K562 (cell line): ENCODE measurements around the gene UBLCP1. TPM values are rescaled to one million over a fixed set of nuclear protein-coding genes. Genes with fewer than 3 reads are reported as not detected.

ENCODE experiments used
- CTBP1 ChIP-seq: fragments of 450-650 bp; IDR thresholded peaks from 2 replicates; pipeline ENCODE4 v1.6.1; 2016; ENCODE audit warnings: borderline replicate concordance
- ESRRA ChIP-seq: fragments of 450-650 bp; IDR thresholded peaks from 2 replicates; pipeline ENCODE4 v1.6.1; 2014; ENCODE audit warnings: low read depth, mild to moderate bottlenecking, moderate library complexity, borderline replicate concordance
- JUND ChIP-seq, 2 experiments: IDR thresholded peaks; 2 replicates in 1 of 2; 3 replicates in 1 of 2; pipeline ENCODE4 v1.6.1; 2011; ENCODE audit warnings: borderline replicate concordance in 2 of 2, low read depth in 2 of 2, low read length in 2 of 2, improper control_type of control experiment in 1 of 2, missing biosample characterization in 1 of 2, missing genetic modification characterization in 1 of 2, missing genetic modification reagents in 1 of 2
- MTA1 ChIP-seq: fragments of 450-650 bp; IDR thresholded peaks from 2 replicates; pipeline ENCODE4 v1.6.1; 2017; ENCODE audit warnings: borderline replicate concordance
- PKNOX1 ChIP-seq: fragments of 450-650 bp; IDR thresholded peaks from 2 replicates; pipeline ENCODE4 v1.6.1; 2016
- PRDM10 ChIP-seq: fragments of 450-650 bp; IDR thresholded peaks from 2 replicates; pipeline ENCODE4 v1.6.1; 2018; ENCODE audit not compliant: partially characterized antibody
- SNAPC5 ChIP-seq: fragments of 250-450 bp; sonication (Bioruptor Pico); IDR thresholded peaks from 2 replicates; pipeline ENCODE4 v1.8.0; 2021; ENCODE audit warnings: moderate library complexity, mild to moderate bottlenecking, inconsistent platforms
- SREBF1 ChIP-seq: fragments of 150-350 bp; IDR thresholded peaks from 2 replicates; pipeline ENCODE4 v1.6.1; 2014; ENCODE audit warnings: antibody characterized with exemption, low read depth, low read length, borderline replicate concordance
- TARDBP ChIP-seq: fragments of 450-650 bp; IDR thresholded peaks from 2 replicates; pipeline ENCODE4 v1.6.1; 2016
- ZNF232 ChIP-seq: sonication (generic); formaldehyde crosslinking; IDR thresholded peaks from 2 replicates; pipeline ENCODE4 v1.8.0; 2022; ENCODE audit warnings: mild to moderate bottlenecking, missing genetic modification reagents
- ZNF79 ChIP-seq: fragments of 250-450 bp; sonication (Bioruptor Pico); IDR thresholded peaks from 2 replicates; pipeline ENCODE4 v1.4.0; 2020; ENCODE audit warnings: low read depth, mild to moderate bottlenecking, moderate library complexity
- ZSCAN32 ChIP-seq: fragments of 450-650 bp; formaldehyde crosslinking; IDR thresholded peaks from 2 replicates; pipeline ENCODE4 v1.4.0; 2020; ENCODE audit warnings: mild to moderate bottlenecking, moderate library complexity
- polyA plus RNA-seq, 8 experiments: library from polyadenylated mRNA; depleted of rRNA in 4 of 8; stranded (reverse) in 5 of 8; unstranded in 3 of 8; fragments of >200 nt; fragmentation: Nextera tagmentation in 2 of 8; fragmentation: Illumina TruSeq in 1 of 8; extraction: Ambion mirVana in 2 of 8; extraction: Trizol in 1 of 8; gene quantifications; 2 replicates each; pipeline versions ENCODE4 v1.2.1 to v1.2.3, GENCODE V29; 2011 to 2014; ENCODE audit warnings: inconsistent platforms in 1 of 8, missing spikeins in 1 of 8
- total RNA-seq, 7 experiments: library from RNA; depleted of rRNA in 6 of 7; stranded (reverse); fragments of >200 nt in 6 of 7; fragmentation: Illumina TruSeq in 2 of 7; extraction: Trizol in 2 of 7; gene quantifications; 2 replicates each; pipeline versions ENCODE4 v1.2.1 to v1.2.3, GENCODE V29; 2011 to 2021; ENCODE audit warnings: low replicate concordance in 1 of 7
- TF ChIP-seq, protein P1 (sequence below): sonication (generic); formaldehyde crosslinking; IDR thresholded peaks from 2 replicates; pipeline ENCODE4 v1.8.0; 2022; ENCODE audit warnings: mild to moderate bottlenecking, missing genetic modification reagents, borderline replicate concordance
- TF ChIP-seq, protein P2 (sequence below): sonication (generic); formaldehyde crosslinking; IDR thresholded peaks from 2 replicates; pipeline ENCODE4 v1.8.0; 2023; ENCODE audit warnings: mild to moderate bottlenecking, missing genetic modification reagents

The UBLCP1 gene
- total and polyA plus RNA-seq, 9 of the 15 experiments (the other 6 are each of a cell fraction or from before 2014, with no cell fraction given) = 18.8 to 39.8 (median 30.2) TPM

GRCh38 chr5:159262859-159263568 lies at the start of gene UBLCP1 (continued):
- TF ChIP-seq PRDM10 (peak; percentile 52), PKNOX1 (peak; percentile 80), ESRRA (peak; percentile 54; the same call in 1 of the 2 replicates), MTA1 (no peak), SNAPC5 (CRISPR knock-in tag) (no peak), TARDBP (peak; percentile 17; the same call in 1 of the 2 replicates), ZNF232 (CRISPR knock-in tag) (no peak), ZSCAN32 (no peak), ZNF79 (no peak), CTBP1 (peak; percentile 48; the same call in 1 of the 2 replicates), JUND (IDR thresholded peaks at IDR 0.05; ENCODE audit: borderline replicate concordance, low read depth, low read length) (no peak), JUND (tag; IDR thresholded peaks at IDR 0.05; ENCODE audit: borderline replicate concordance, low read depth, low read length) (no peak; the same call in 2 of the 3 replicates), SREBF1 (no peak)
- TF ChIP-seq, protein P1, sequence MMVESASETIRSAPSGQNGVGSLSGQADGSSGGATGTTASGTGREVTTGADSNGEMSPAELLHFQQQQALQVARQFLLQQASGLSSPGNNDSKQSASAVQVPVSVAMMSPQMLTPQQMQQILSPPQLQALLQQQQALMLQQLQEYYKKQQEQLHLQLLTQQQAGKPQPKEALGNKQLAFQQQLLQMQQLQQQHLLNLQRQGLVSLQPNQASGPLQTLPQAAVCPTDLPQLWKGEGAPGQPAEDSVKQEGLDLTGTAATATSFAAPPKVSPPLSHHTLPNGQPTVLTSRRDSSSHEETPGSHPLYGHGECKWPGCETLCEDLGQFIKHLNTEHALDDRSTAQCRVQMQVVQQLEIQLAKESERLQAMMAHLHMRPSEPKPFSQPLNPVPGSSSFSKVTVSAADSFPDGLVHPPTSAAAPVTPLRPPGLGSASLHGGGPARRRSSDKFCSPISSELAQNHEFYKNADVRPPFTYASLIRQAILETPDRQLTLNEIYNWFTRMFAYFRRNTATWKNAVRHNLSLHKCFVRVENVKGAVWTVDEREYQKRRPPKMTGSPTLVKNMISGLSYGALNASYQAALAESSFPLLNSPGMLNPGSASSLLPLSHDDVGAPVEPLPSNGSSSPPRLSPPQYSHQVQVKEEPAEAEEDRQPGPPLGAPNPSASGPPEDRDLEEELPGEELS = peak; percentile 73; the same call in 1 of the 2 replicates
- TF ChIP-seq, protein P2, sequence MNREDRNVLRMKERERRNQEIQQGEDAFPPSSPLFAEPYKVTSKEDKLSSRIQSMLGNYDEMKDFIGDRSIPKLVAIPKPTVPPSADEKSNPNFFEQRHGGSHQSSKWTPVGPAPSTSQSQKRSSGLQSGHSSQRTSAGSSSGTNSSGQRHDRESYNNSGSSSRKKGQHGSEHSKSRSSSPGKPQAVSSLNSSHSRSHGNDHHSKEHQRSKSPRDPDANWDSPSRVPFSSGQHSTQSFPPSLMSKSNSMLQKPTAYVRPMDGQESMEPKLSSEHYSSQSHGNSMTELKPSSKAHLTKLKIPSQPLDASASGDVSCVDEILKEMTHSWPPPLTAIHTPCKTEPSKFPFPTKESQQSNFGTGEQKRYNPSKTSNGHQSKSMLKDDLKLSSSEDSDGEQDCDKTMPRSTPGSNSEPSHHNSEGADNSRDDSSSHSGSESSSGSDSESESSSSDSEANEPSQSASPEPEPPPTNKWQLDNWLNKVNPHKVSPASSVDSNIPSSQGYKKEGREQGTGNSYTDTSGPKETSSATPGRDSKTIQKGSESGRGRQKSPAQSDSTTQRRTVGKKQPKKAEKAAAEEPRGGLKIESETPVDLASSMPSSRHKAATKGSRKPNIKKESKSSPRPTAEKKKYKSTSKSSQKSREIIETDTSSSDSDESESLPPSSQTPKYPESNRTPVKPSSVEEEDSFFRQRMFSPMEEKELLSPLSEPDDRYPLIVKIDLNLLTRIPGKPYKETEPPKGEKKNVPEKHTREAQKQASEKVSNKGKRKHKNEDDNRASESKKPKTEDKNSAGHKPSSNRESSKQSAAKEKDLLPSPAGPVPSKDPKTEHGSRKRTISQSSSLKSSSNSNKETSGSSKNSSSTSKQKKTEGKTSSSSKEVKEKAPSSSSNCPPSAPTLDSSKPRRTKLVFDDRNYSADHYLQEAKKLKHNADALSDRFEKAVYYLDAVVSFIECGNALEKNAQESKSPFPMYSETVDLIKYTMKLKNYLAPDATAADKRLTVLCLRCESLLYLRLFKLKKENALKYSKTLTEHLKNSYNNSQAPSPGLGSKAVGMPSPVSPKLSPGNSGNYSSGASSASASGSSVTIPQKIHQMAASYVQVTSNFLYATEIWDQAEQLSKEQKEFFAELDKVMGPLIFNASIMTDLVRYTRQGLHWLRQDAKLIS = peak; percentile 91
